ENCODE measurements around the gene YIPF3.

YIPF3 gene

GRCh38 chr6:43494321-43494720 lies 22.4 kb downstream of the YIPF3 start:
- intact Hi-C loops (cut with DNase I; ENCODE audit: low total_unique reads): no loop called here
- no peaks in the 10 kb centered on the region for H3K27me3 ChIP-seq
- H3K4me1 ChIP-seq: peaks cover 0 to 59% (median 41%) of the 10 kb centered on the region in 4 donors
- peaks cover 13 to 28% (median 21%) of the 10 kb centered on the region in 3 donors for H3K36me3 ChIP-seq
- H3K27ac ChIP-seq: no peak overlapping the region
- no peak for TF ChIP-seq CTCF (IDR thresholded peaks at IDR 0.05)
- H3K4me3 ChIP-seq: no peak overlapping the region
- H3K9me3 ChIP-seq: no peaks in the 10 kb centered on the region
- no peak for DNase-seq

- peaks cover 0 to 54% (median 43%) of the 10 kb centered on the region in 4 donors for H3K4me1 ChIP-seq
- H3K36me3 ChIP-seq: peaks cover 8 to 25% (median 16%) of the 10 kb centered on the region in 3 donors
- intact Hi-C loops (cut with DNase I; ENCODE audit: low total_unique reads): no loop called here
- no peaks in the 10 kb centered on the region for H3K27me3 ChIP-seq
- H3K4me3 ChIP-seq: no peak overlapping the region
- no peaks in the 10 kb centered on the region for H3K9me3 ChIP-seq
- no peak for TF ChIP-seq CTCF (IDR thresholded peaks at IDR 0.05)
- DNase-seq: no peak
- H3K27ac ChIP-seq: no peak overlapping the region
Observed at GRCh38 chr6:43493833-43494232, 22.9 kb downstream of the YIPF3 start.

GRCh38 chr6:43493230-43493629 lies 23.5 kb downstream of the YIPF3 start:
- Histone ChIP-seq H3K27ac (no peak overlapping the region), H3K9me3 (no peaks in the 10 kb centered on the region), H3K27me3 (no peaks in the 10 kb centered on the region), H3K4me3 (no peak overlapping the region), H3K4me1 (peaks cover 0 to 52% (median 43%) of the 10 kb centered on the region in 4 donors), H3K36me3 (peaks cover 5 to 20% (median 10%) of the 10 kb centered on the region in 3 donors)
- intact Hi-C loops (cut with DNase I; ENCODE audit: low total_unique reads): no loop called here
- DNase-seq: no peak
- TF ChIP-seq CTCF (IDR thresholded peaks at IDR 0.05): no peak

DNA sequence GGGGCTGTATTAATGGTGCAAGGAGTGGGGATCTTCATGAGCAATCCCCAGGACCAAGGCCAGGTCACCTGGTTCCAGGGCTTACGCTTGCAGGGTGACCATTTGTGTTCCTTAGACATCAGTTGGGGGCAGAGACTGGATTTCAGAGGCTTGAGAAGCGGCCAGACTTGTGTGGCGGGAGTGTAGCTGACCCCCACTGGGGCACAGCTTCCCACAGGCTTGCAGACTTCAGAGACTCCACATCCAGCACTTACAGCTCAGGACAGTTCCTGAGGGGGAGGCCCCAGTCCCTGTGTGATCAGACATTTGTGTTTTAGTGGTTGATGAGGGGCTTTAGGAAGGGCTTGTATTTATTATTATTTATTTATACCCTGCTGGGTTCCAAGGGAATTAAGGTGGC lies 24.1 kb downstream of the YIPF3 start:
- no peak overlapping the region for H3K4me3 ChIP-seq
- DNase-seq: no peak
- no peak for TF ChIP-seq CTCF (IDR thresholded peaks at IDR 0.05)
- peaks cover 4 to 17% (median 5%) of the 10 kb centered on the region in 3 donors for H3K36me3 ChIP-seq
- intact Hi-C loops (cut with DNase I; ENCODE audit: low total_unique reads): no loop called here
- peak overlapping the region; percentile 34 to 37 for H3K27ac ChIP-seq
- H3K9me3 ChIP-seq: no peaks in the 10 kb centered on the region
- peaks cover 0 to 51% (median 41%) of the 10 kb centered on the region in 4 donors for H3K4me1 ChIP-seq
- H3K27me3 ChIP-seq: no peaks in the 10 kb centered on the region

DNA sequence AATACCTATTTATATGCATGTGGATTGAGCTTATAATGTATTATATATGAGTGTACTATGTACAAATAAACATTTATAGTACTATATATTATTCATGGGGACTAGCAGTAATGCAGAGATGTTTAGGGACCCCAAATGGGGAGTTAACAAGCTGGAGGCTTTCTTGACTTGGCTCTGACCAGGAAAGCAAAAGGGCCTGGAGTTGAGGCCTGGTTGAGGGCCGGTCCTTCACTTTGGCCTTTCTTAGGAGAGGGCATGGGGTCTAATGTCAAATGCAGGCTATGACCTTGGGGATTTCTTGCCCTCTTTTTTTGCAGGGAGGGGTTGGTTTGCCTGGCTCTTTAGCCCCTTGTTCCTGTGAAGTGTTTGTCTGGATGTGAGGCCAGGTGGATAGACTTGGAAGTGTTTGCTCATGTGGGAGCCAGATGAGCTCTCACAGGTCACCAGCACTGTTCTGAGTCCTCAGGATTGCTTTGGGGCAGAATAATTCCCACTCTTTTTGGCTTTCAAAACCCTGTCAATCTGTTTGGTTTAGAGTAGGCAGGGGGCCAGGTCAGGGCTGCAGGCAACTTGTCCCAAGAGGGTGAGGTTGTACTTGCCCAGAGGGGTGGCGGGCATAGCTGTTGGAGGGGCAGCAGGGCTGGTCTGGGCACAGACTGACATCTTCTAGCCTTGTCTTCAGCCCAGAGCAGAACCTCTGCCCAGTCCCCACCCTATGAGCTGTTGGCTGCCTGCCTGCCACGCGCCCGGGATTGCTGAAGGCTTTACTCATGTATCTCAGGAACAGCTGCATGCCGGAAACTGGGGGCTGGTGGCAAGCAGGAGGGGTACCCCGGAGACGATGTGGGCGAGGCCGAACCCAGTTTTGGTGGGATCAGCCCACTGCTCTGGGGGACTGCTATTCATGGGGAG lies 24.7 kb downstream of the YIPF3 start:
- DNase-seq: peak; percentile 83 to 88
- Histone ChIP-seq H3K4me3 (no peak overlapping the region), H3K9me3 (no peaks in the 10 kb centered on the region), H3K36me3 (peaks cover 3 to 14% (median 5%) of the 10 kb centered on the region in 3 donors), H3K27me3 (no peaks in the 10 kb centered on the region), H3K4me1 (peaks cover 0 to 47% (median 36%) of the 10 kb centered on the region in 4 donors), H3K27ac (peak overlapping the region; percentile 34 to 37)
- intact Hi-C loops (cut with DNase I; ENCODE audit: low total_unique reads): no loop called here
- no peak for TF ChIP-seq CTCF (IDR thresholded peaks at IDR 0.05)
